Kidney capillary endothelial cell (primary cell): ENCODE measurements around the gene TRAP1.
A peak's percentile ranks its signal among the peaks of the same experiment; 100 is the strongest.
"Not testable (repeated sequence)": the region's sequence is repeated elsewhere in the genome, so short reads cannot be mapped to it uniquely, and the experiment has no call there.

ENCODE experiments used
- DNase-seq: peaks from one replicate; pipeline ENCODE4 v3.0.0-alpha.2; 2018; ENCODE audit warnings: low spot score

TRAP1 gene

GRCh38 chr16:3673201-3673600, 44.1 kb downstream of the TRAP1 start:
- no peak for DNase-seq

- no peak for DNase-seq
These were observed 44.7 kb downstream of the TRAP1 start for GRCh38 chr16:3672571-3673041.

GRCh38 chr16:3671424-3671823, 45.9 kb downstream of the TRAP1 start:
- no peak for DNase-seq

GRCh38 chr16:3670711-3671110, 46.6 kb downstream of the TRAP1 start:
- DNase-seq = no peak

- no peak for DNase-seq
These were observed 48.2 kb downstream of the TRAP1 start for GRCh38 chr16:3669082-3669481.

- no peak for DNase-seq
These were observed 48.7 kb downstream of the TRAP1 start for GRCh38 chr16:3668626-3669025.

GRCh38 chr16:3665508-3665907, 51.8 kb downstream of the TRAP1 start:
- no peak for DNase-seq

GRCh38 chr16:3664187-3664896, 53.0 kb downstream of the TRAP1 start:
- no peak for DNase-seq

- no peak for DNase-seq
These were observed 54.7 kb downstream of the TRAP1 start for GRCh38 chr16:3662601-3663000.

GRCh38 chr16:3661922-3662321, 55.4 kb downstream of the TRAP1 start:
- DNase-seq = no peak

GRCh38 chr16:3661311-3661710, 56.0 kb downstream of the TRAP1 start:
- DNase-seq = no peak

GRCh38 chr16:3659251-3659650, 58.1 kb downstream of the TRAP1 start:
- DNase-seq = no peak

GRCh38 chr16:3656491-3657468, 60.5 kb downstream of the TRAP1 start:
- no peak for DNase-seq

GRCh38 chr16:3656160-3656490, 61.2 kb downstream of the TRAP1 start:
- not testable (repeated sequence) for DNase-seq

GRCh38 chr16:3655396-3656159, 61.7 kb downstream of the TRAP1 start:
- no peak for DNase-seq

GRCh38 chr16:3655030-3655395, 62.3 kb downstream of the TRAP1 start:
- DNase-seq = no peak

- peak; percentile 53 for DNase-seq
These were observed 62.9 kb downstream of the TRAP1 start, which contains the start of gene DNASE1 for GRCh38 chr16:3654249-3654991. Gene DNASE1 (plus strand): TSS chr16:3654691. CDS start chr16:3655374, 683 bp downstream.

- DNase-seq = no peak
These were observed 64.7 kb downstream of the TRAP1 start for GRCh38 chr16:3652373-3653195.

GRCh38 chr16:3651461-3652372, 65.6 kb downstream of the TRAP1 start:
- no peak for DNase-seq
